K562 (cell line): Measurements from ENCODE around the gene GPAT3. TPM values are rescaled to one million over a fixed set of nuclear protein-coding genes. Genes with fewer than 3 reads are reported as not detected.

Experiments used
- ATAC-seq: fragments of 200-7000 bp; cut with Tn5 transposase; 3 replicates; pipeline ENCODE4 v1.9.1; 2020; ENCODE audit warnings: moderate library complexity
- BruUV-seq: library from RNA; stranded (reverse); fragments of 400-500 nt; replicated peaks from 2 replicates; lab custom pipeline; 2021; lab: Mats Ljungman, UMichigan
- CTCF ChIA-PET: fragments of 300-600 bp; formaldehyde crosslinking; extraction: SDS; loops from one replicate; lab custom pipeline; 2021; ENCODE audit warnings: low intra/inter-chr PET ratio; lab: Yijun Ruan, JAX
- POLR2A ChIA-PET: fragments of 300-600, 350-650 bp; sonication (Branson Sonifier 250); formaldehyde crosslinking; extraction: SDS; loops from one replicate; lab custom pipeline; 2021; ENCODE audit warnings: antibody characterized with exemption, inconsistent platforms; lab: Yijun Ruan, JAX
- DNase-seq, 4 experiments: peaks; one replicate each; pipeline versions ENCODE4 v3.0.0 to v3.0.0-alpha.2; 2011 to 2018; ENCODE audit warnings: low spot score in 3 of 4, mixed read lengths in 3 of 4; ENCODE audit errors: extremely low read depth in 1 of 4
- FAIRE-seq: peaks from 2 replicates; lab custom pipeline; 2011; peaks lifted over from hg19 to GRCh38; lab: Jason Lieb, UNC
- H2AFZ ChIP-seq: 2 replicates; pipeline ENCODE4 v1.6.0; 2011; ENCODE audit warnings: low read depth, low read length, control low read depth, inconsistent platforms
- H3K27ac ChIP-seq: fragments of 200-600 bp; 3 replicates; pipeline ENCODE4 v1.8.0; 2011; ENCODE audit warnings: low read depth, mild to moderate bottlenecking, control low read depth, inconsistent platforms, low read length, moderate library complexity, mixed read lengths; ENCODE audit errors: extremely low read depth
- H3K27me3 ChIP-seq, 2 experiments: fragments of 300-600 bp in 1 of 2; 2 replicates in 1 of 2; 3 replicates in 1 of 2; pipeline versions ENCODE4 v1.6.0 to v1.8.0; 2011; ENCODE audit warnings: inconsistent platforms in 2 of 2, low read length in 2 of 2, mild to moderate bottlenecking in 1 of 2, mixed read lengths in 1 of 2, moderate library complexity in 1 of 2; ENCODE audit not compliant: control insufficient read depth in 2 of 2, insufficient read depth in 2 of 2
- H3K36me3 ChIP-seq: fragments of 300-600 bp; 3 replicates; pipeline ENCODE4 v1.8.0; 2011; ENCODE audit warnings: mild to moderate bottlenecking, low read length, inconsistent platforms; ENCODE audit not compliant: control insufficient read depth, insufficient read depth
- H3K4me1 ChIP-seq, 2 experiments: fragments of 200-600 bp in 1 of 2; replicated peaks in 1 of 2; 2 replicates in 1 of 2; 3 replicates in 1 of 2; pipeline versions ENCODE4 v1.5.1 to v1.8.0; 2011; ENCODE audit warnings: inconsistent platforms in 2 of 2, low read length in 2 of 2, mild to moderate bottlenecking in 1 of 2, mixed read lengths in 1 of 2, moderate library complexity in 1 of 2; ENCODE audit not compliant: control insufficient read depth in 2 of 2, insufficient read depth in 2 of 2
- H3K4me2 ChIP-seq: 2 replicates; pipeline ENCODE4 v1.6.1; 2011; ENCODE audit warnings: low read length, control low read depth, inconsistent platforms, mixed read lengths; ENCODE audit not compliant: insufficient read depth
- H3K4me3 ChIP-seq: fragments of 200-600 bp; sonication (generic), shearing (Covaris generic); 2 replicates; pipeline ENCODE4 v1.5.1; 2016; ENCODE audit warnings: control low read depth, inconsistent platforms
- H3K79me2 ChIP-seq: fragments of 200-600 bp; 3 replicates; pipeline ENCODE4 v1.8.0; 2011; ENCODE audit warnings: low read length, inconsistent platforms; ENCODE audit not compliant: control insufficient read depth, insufficient read depth
- H3K9ac ChIP-seq, 2 experiments: 2 replicates each; pipeline versions ENCODE4 v1.6.0 to v1.6.1; 2011; ENCODE audit warnings: low read depth in 2 of 2, low read length in 2 of 2, control low read depth in 1 of 2, inconsistent platforms in 1 of 2, mild to moderate bottlenecking in 1 of 2, mixed read lengths in 1 of 2; ENCODE audit not compliant: insufficient read depth in 1 of 2
- H3K9me1 ChIP-seq: one replicate; pipeline ENCODE4 v1.6.0; 2011; ENCODE audit warnings: inconsistent platforms, mild to moderate bottlenecking, low read length, moderate library complexity; ENCODE audit not compliant: control insufficient read depth, insufficient read depth
- H3K9me3 ChIP-seq: replicated peaks from 2 replicates; pipeline ENCODE4 v1.5.1; 2011; ENCODE audit warnings: low read depth, low read length, inconsistent platforms; ENCODE audit not compliant: control insufficient read depth, insufficient read depth
- H4K20me1 ChIP-seq: replicated peaks from 2 replicates; pipeline ENCODE4 v1.6.1; 2011; ENCODE audit warnings: low read length, inconsistent platforms, mixed read lengths; ENCODE audit not compliant: control insufficient read depth, insufficient read depth
- BHLHE40 ChIP-seq: IDR thresholded peaks from 2 replicates; pipeline ENCODE4 v1.6.1; 2011; ENCODE audit warnings: low read length, improper control_type of control experiment
- C11orf30 ChIP-seq: fragments of 450-650 bp; IDR thresholded peaks from 2 replicates; pipeline ENCODE4 v1.6.1; 2016; ENCODE audit warnings: low read depth, mild to moderate bottlenecking
- CBFA2T2 ChIP-seq: fragments of 450-650 bp; conservative IDR thresholded peaks from 2 replicates; pipeline ENCODE4 v1.6.1; 2017; ENCODE audit warnings: mild to moderate bottlenecking
- ETS2 ChIP-seq: IDR thresholded peaks from 2 replicates; pipeline ENCODE4 v1.6.1; 2016; ENCODE audit warnings: borderline replicate concordance, missing genetic modification characterization, mild to moderate bottlenecking, moderate library complexity, missing compliant biosample characterization; ENCODE audit not compliant: poor library complexity, severe bottlenecking
- HDGF ChIP-seq: fragments of 450-650 bp; IDR thresholded peaks from 2 replicates; pipeline ENCODE4 v1.6.1; 2016
- NFE2 ChIP-seq: IDR thresholded peaks from 2 replicates; pipeline ENCODE4 v1.6.1; 2014; ENCODE audit warnings: antibody characterized with exemption, low read depth
- POU5F1 ChIP-seq: fragments of 150-350 bp; IDR thresholded peaks from 2 replicates; pipeline ENCODE4 v1.6.1; 2014; ENCODE audit warnings: borderline replicate concordance, low read length, low read depth, mild to moderate bottlenecking; ENCODE audit not compliant: partially characterized antibody
- RAD51 ChIP-seq: fragments of 450-650 bp; IDR thresholded peaks from 2 replicates; pipeline ENCODE4 v1.7.1; 2016; ENCODE audit warnings: low read depth, mild to moderate bottlenecking, borderline replicate concordance
- RBM22 ChIP-seq: fragments of 200-400 bp; formaldehyde crosslinking; IDR thresholded peaks from 2 replicates; pipeline ENCODE4 v1.6.1; 2018; ENCODE audit warnings: low read length, low read depth; ENCODE audit not compliant: poor library complexity, severe bottlenecking
- ZNF197 ChIP-seq: fragments of 200-800 bp; sonication (Bioruptor generic); IDR thresholded peaks from 2 replicates; pipeline ENCODE4 v1.6.1; 2016; ENCODE audit warnings: low read depth, missing genetic modification characterization, missing compliant biosample characterization
- ZNF316 ChIP-seq: fragments of 450-650 bp; IDR thresholded peaks from 2 replicates; pipeline ENCODE4 v1.6.1; 2016
- WGBS: fragments of 100-300 bp; shearing (Covaris generic); methylation state at CpG from one replicate; pipeline ENCODE4 v1.1.6; 2016; ENCODE audit warnings: low coverage, mixed read lengths; ENCODE audit not compliant: insufficient coverage; ENCODE audit errors: missing lambda C conversion rate; 5-methylcytosine and 5-hydroxymethylcytosine counted together
- in situ Hi-C: fragments of 300-500 bp; cut with MboI; formaldehyde crosslinking; loops from 4 replicates; pipeline ENCODE4 v1.15.0; 2018; ENCODE audit warnings: inconsistent platforms, mixed read lengths
- intact Hi-C: fragments of 100-400 bp; cut with micrococcal nuclease; formaldehyde crosslinking; loops from 2 replicates; pipeline ENCODE4 v1.14.2; 2022
- polyA plus RNA-seq, 8 experiments: library from polyadenylated mRNA; depleted of rRNA in 4 of 8; stranded (reverse) in 5 of 8; unstranded in 3 of 8; fragments of >200 nt; fragmentation: Nextera tagmentation in 2 of 8; fragmentation: Illumina TruSeq in 1 of 8; extraction: Ambion mirVana in 2 of 8; extraction: Trizol in 1 of 8; gene quantifications; 2 replicates each; pipeline versions ENCODE4 v1.2.1 to v1.2.3, GENCODE V29; 2011 to 2014; ENCODE audit warnings: inconsistent platforms in 1 of 8, missing spikeins in 1 of 8
- total RNA-seq, 7 experiments: library from RNA; depleted of rRNA in 6 of 7; stranded (reverse); fragments of >200 nt in 6 of 7; fragmentation: Illumina TruSeq in 2 of 7; extraction: Trizol in 2 of 7; gene quantifications; 2 replicates each; pipeline versions ENCODE4 v1.2.1 to v1.2.3, GENCODE V29; 2011 to 2021; ENCODE audit warnings: low replicate concordance in 1 of 7
- TF ChIP-seq, protein P1 (sequence below): sonication (generic); formaldehyde crosslinking; IDR thresholded peaks from 2 replicates; pipeline ENCODE4 v1.8.0; 2023; ENCODE audit warnings: missing genetic modification reagents, mild to moderate bottlenecking, borderline replicate concordance
- TF ChIP-seq, protein P2 (sequence below): sonication (generic); formaldehyde crosslinking; IDR thresholded peaks from 2 replicates; pipeline ENCODE4 v1.8.0; 2022; ENCODE audit warnings: mild to moderate bottlenecking, missing genetic modification reagents
- TF ChIP-seq, protein P3 (sequence below): sonication (generic); formaldehyde crosslinking; IDR thresholded peaks from 2 replicates; pipeline ENCODE4 v1.9.0; 2022; ENCODE audit warnings: mild to moderate bottlenecking, missing genetic modification reagents

Gene GPAT3
- total and polyA plus RNA-seq, 9 of the 15 experiments (the other 6 are each of a cell fraction or from before 2014, with no cell fraction given) = 4.1 to 16.1 (median 13.1) TPM

DNA sequence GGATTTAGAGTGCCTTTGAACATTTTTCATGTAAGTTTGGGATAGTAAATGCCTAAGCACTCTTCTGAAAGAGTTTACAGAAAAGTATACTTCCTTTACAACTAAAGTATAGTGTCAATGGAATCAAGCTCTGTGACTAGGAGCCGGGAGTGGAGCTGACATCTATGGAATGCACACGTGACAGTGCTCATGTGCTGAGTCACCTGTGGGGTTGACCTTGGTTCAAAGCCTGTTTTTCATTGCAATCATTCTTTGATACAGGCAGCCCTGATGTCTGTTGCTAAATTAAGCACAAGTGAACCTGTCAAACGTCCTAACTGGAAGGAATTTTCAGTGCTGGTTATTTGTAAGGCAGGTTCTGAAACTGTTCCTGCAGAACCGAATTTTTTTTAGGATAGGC is 82.5 kb downstream of the GPAT3 start:
- 17% methylated on average over 4 of the region's 4 CpGs for WGBS
- Histone ChIP-seq H3K79me2 (no peaks in the 10 kb centered on the region), H3K9me1 (no peaks in the 10 kb centered on the region), H3K4me1 (peaks cover 0 to 20% of the 10 kb centered on the region in 2 experiments; a peak in 3 of 5 replicates), H3K27ac (peak overlapping the region; percentile 45; the same call in 1 of the 3 replicates), H3K27me3 (no peaks in the 10 kb centered on the region), H3K9ac (no peak overlapping the region), H3K36me3 (no peaks in the 10 kb centered on the region; the same call in 2 of the 3 replicates), H3K4me2 (no peak overlapping the region), H2AFZ (peak overlapping the region; percentile 72), H3K9me3 (peaks cover 22% of the 10 kb centered on the region), H4K20me1 (no peaks in the 10 kb centered on the region), H3K4me3 (no peak overlapping the region)
- ChIA-PET POLR2A (no interaction called here), CTCF (no interaction called here)
- in situ Hi-C loops = no loop called here
- peak in 3 of 4 experiments; percentile 19 to 47 (median 23) for DNase-seq
- no TSS peak for BruUV-seq
- FAIRE-seq = no peak
- ATAC-seq = peak; percentile 76
- intact Hi-C loops = no loop called here
- TF ChIP-seq C11orf30 = peak; percentile 55
- peak; percentile 63 for TF ChIP-seq ZNF316
- TF ChIP-seq BHLHE40 = peak; percentile 44; the same call in 1 of the 2 replicates
- no peak for TF ChIP-seq ETS2 (tag)
- TF ChIP-seq, protein P1, sequence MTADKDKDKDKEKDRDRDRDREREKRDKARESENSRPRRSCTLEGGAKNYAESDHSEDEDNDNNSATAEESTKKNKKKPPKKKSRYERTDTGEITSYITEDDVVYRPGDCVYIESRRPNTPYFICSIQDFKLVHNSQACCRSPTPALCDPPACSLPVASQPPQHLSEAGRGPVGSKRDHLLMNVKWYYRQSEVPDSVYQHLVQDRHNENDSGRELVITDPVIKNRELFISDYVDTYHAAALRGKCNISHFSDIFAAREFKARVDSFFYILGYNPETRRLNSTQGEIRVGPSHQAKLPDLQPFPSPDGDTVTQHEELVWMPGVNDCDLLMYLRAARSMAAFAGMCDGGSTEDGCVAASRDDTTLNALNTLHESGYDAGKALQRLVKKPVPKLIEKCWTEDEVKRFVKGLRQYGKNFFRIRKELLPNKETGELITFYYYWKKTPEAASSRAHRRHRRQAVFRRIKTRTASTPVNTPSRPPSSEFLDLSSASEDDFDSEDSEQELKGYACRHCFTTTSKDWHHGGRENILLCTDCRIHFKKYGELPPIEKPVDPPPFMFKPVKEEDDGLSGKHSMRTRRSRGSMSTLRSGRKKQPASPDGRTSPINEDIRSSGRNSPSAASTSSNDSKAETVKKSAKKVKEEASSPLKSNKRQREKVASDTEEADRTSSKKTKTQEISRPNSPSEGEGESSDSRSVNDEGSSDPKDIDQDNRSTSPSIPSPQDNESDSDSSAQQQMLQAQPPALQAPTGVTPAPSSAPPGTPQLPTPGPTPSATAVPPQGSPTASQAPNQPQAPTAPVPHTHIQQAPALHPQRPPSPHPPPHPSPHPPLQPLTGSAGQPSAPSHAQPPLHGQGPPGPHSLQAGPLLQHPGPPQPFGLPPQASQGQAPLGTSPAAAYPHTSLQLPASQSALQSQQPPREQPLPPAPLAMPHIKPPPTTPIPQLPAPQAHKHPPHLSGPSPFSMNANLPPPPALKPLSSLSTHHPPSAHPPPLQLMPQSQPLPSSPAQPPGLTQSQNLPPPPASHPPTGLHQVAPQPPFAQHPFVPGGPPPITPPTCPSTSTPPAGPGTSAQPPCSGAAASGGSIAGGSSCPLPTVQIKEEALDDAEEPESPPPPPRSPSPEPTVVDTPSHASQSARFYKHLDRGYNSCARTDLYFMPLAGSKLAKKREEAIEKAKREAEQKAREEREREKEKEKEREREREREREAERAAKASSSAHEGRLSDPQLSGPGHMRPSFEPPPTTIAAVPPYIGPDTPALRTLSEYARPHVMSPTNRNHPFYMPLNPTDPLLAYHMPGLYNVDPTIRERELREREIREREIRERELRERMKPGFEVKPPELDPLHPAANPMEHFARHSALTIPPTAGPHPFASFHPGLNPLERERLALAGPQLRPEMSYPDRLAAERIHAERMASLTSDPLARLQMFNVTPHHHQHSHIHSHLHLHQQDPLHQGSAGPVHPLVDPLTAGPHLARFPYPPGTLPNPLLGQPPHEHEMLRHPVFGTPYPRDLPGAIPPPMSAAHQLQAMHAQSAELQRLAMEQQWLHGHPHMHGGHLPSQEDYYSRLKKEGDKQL (CRISPR knock-in tag) = no peak
- TF ChIP-seq POU5F1 = no peak
- TF ChIP-seq HDGF = no peak
- no peak for TF ChIP-seq ZNF197 (CRISPR knock-in tag)
- TF ChIP-seq, protein P2, sequence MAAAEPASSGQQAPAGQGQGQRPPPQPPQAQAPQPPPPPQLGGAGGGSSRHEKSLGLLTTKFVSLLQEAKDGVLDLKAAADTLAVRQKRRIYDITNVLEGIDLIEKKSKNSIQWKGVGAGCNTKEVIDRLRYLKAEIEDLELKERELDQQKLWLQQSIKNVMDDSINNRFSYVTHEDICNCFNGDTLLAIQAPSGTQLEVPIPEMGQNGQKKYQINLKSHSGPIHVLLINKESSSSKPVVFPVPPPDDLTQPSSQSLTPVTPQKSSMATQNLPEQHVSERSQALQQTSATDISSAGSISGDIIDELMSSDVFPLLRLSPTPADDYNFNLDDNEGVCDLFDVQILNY = no peak
- TF ChIP-seq, protein P3, sequence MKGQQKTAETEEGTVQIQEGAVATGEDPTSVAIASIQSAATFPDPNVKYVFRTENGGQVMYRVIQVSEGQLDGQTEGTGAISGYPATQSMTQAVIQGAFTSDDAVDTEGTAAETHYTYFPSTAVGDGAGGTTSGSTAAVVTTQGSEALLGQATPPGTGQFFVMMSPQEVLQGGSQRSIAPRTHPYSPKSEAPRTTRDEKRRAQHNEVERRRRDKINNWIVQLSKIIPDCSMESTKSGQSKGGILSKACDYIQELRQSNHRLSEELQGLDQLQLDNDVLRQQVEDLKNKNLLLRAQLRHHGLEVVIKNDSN (CRISPR knock-in tag) = peak; percentile 62
- peak; percentile 81 for TF ChIP-seq NFE2
- TF ChIP-seq RBM22 = no peak
- TF ChIP-seq CBFA2T2 = 0 out of 2 replicates have a peak, but pooled peaks have one; percentile 22
- peak; percentile 64; the same call in 1 of the 2 replicates for TF ChIP-seq RAD51
